K562 (cell line): ENCODE data around the gene TTLL9. TPM values are rescaled to one million over a fixed set of nuclear protein-coding genes. Genes with fewer than 3 reads are reported as not detected.

Experiments used
- ARNT ChIP-seq, 2 experiments: fragments of 450-650 bp; IDR thresholded peaks; 2 replicates each; pipeline ENCODE4 v1.6.1; 2016; ENCODE audit warnings: mild to moderate bottlenecking in 1 of 2
- CBFB ChIP-seq: sonication (generic); formaldehyde crosslinking; IDR thresholded peaks from 2 replicates; pipeline ENCODE4 v1.4.0; 2020; ENCODE audit warnings: mild to moderate bottlenecking, missing genetic modification reagents
- CC2D1A ChIP-seq: fragments of 450-650 bp; IDR thresholded peaks from 2 replicates; pipeline ENCODE4 v1.6.1; 2017; ENCODE audit warnings: mild to moderate bottlenecking
- ETV1 ChIP-seq: fragments of 450-650 bp; conservative IDR thresholded peaks from 2 replicates; pipeline ENCODE4 v1.6.1; 2016; ENCODE audit warnings: missing genetic modification characterization, control low read depth, low read depth, missing compliant biosample characterization
- GABPB1 ChIP-seq: sonication (generic); formaldehyde crosslinking; IDR thresholded peaks from 2 replicates; pipeline ENCODE4 v1.8.0; 2022; ENCODE audit warnings: mild to moderate bottlenecking, missing genetic modification reagents
- JUN ChIP-seq, 2 experiments: sonication (generic) in 1 of 2; formaldehyde crosslinking in 1 of 2; IDR thresholded peaks; 2 replicates each; pipeline versions ENCODE4 v1.6.1 to v1.8.0; 2012 to 2022; ENCODE audit warnings: borderline replicate concordance in 2 of 2, mild to moderate bottlenecking in 2 of 2, improper control_type of control experiment in 1 of 2, low read depth in 1 of 2, low read length in 1 of 2, missing genetic modification reagents in 1 of 2
- NKRF ChIP-seq: fragments of 450-650 bp; IDR thresholded peaks from 2 replicates; pipeline ENCODE4 v1.6.1; 2016; ENCODE audit warnings: borderline replicate concordance
- PCBP1 ChIP-seq: fragments of 200-400 bp; formaldehyde crosslinking; IDR thresholded peaks from 2 replicates; pipeline ENCODE4 v1.6.1; 2018; ENCODE audit warnings: mild to moderate bottlenecking, low read depth, low read length; ENCODE audit not compliant: poor library complexity, severe bottlenecking
- PCBP2 ChIP-seq: fragments of 200-400 bp; formaldehyde crosslinking; IDR thresholded peaks from 2 replicates; pipeline ENCODE4 v1.6.1; 2018; ENCODE audit warnings: low read length, low read depth, mild to moderate bottlenecking, moderate library complexity; ENCODE audit not compliant: poor library complexity, severe bottlenecking
- RCOR1 ChIP-seq, 2 experiments: IDR thresholded peaks; 2 replicates each; pipeline ENCODE4 v1.6.1; 2012; ENCODE audit warnings: low read depth in 2 of 2, low read length in 2 of 2, borderline replicate concordance in 1 of 2, improper control_type of control experiment in 1 of 2
- TAF9B ChIP-seq: fragments of 450-650 bp; IDR thresholded peaks from 2 replicates; pipeline ENCODE4 v1.6.1; 2018; ENCODE audit warnings: mild to moderate bottlenecking; ENCODE audit not compliant: partially characterized antibody
- TSC22D4 ChIP-seq: fragments of 450-650 bp; IDR thresholded peaks from 2 replicates; pipeline ENCODE4 v1.6.1; 2016; ENCODE audit warnings: missing genetic modification characterization, missing biosample characterization, control low read depth
- ZC3H4 ChIP-seq: sonication (generic); formaldehyde crosslinking; IDR thresholded peaks from 2 replicates; pipeline ENCODE4 v1.9.0; 2021; ENCODE audit warnings: missing genetic modification reagents, borderline replicate concordance
- ZNF316 ChIP-seq: fragments of 450-650 bp; IDR thresholded peaks from 2 replicates; pipeline ENCODE4 v1.6.1; 2016
- polyA plus RNA-seq, 8 experiments: library from polyadenylated mRNA; depleted of rRNA in 4 of 8; stranded (reverse) in 5 of 8; unstranded in 3 of 8; fragments of >200 nt; fragmentation: Nextera tagmentation in 2 of 8; fragmentation: Illumina TruSeq in 1 of 8; extraction: Ambion mirVana in 2 of 8; extraction: Trizol in 1 of 8; gene quantifications; 2 replicates each; pipeline versions ENCODE4 v1.2.1 to v1.2.3, GENCODE V29; 2011 to 2014; ENCODE audit warnings: inconsistent platforms in 1 of 8, missing spikeins in 1 of 8
- total RNA-seq, 7 experiments: library from RNA; depleted of rRNA in 6 of 7; stranded (reverse); fragments of >200 nt in 6 of 7; fragmentation: Illumina TruSeq in 2 of 7; extraction: Trizol in 2 of 7; gene quantifications; 2 replicates each; pipeline versions ENCODE4 v1.2.1 to v1.2.3, GENCODE V29; 2011 to 2021; ENCODE audit warnings: low replicate concordance in 1 of 7
- TF ChIP-seq, protein P1 (sequence below): sonication (generic); formaldehyde crosslinking; IDR thresholded peaks from 2 replicates; pipeline ENCODE4 v1.9.0; 2022; ENCODE audit warnings: mild to moderate bottlenecking, missing genetic modification reagents

TTLL9 gene
- total and polyA plus RNA-seq, 9 of the 15 experiments (the other 6 are each of a cell fraction or from before 2014, with no cell fraction given), result 0.06 to 0.07 TPM; not detected in 7

DNA sequence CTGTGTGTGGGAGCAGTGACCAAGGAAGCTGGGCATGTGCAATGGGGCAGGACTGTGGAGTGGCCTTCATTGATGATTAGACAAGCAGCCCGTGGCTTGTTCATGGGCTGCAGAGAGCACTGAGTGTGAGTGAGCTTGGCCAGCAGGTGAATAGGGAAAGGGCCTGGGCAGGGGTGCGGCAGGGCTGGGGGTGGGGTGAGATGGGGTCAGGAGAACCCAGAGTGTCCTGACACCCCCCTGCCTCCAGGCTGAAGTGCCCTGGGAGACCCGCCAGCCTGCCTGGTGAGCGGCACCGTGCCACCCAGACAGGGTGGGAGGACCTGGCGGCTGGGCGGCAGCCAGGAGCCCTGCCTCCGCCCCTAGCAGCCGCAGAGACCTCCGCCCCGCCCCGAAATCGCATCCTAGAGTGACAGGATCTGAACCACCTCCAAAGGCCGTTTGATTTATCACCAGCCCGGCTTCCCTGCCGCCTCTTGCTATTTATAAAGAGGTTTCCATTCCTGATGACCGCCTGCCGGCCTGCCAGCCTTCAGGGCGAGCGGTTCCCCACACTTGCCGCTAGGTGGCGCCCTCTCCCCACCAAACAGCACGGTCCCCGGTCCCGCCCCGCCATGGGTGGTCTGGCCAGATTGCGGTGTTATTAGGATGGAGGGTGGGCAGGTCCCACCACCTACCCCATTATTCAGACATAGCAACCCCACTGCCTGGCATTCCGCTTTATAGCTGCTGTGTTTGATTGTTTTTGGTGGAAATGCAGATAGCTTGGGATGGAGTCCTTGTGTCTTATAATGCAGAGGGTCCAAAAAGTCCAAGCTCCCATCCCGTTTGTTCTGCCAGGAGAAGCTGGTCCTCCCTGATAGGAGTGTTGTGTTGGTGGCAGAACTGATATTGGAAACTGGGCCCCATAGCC is 47.8 kb upstream of the TTLL9 start (continued):
- TF ChIP-seq PCBP2, result no peak
- no peak for TF ChIP-seq ZC3H4
- TF ChIP-seq NKRF, result no peak
- peak; percentile 71 for TF ChIP-seq CC2D1A
- no peak for TF ChIP-seq ETV1 (tag)
- no peak for TF ChIP-seq ZNF316
- no peak for TF ChIP-seq TSC22D4
- TF ChIP-seq RCOR1 (IDR thresholded peaks at IDR 0.05; ENCODE audit: borderline replicate concordance in 1 of 2, low read depth in 2 of 2, low read length in 2 of 2), result peak in 1 of 2 experiments; percentile 71; a peak in 2 of 4 replicates
- peak; percentile 32 for TF ChIP-seq PCBP1
- TF ChIP-seq JUN (IDR thresholded peaks at IDR 0.05; ENCODE audit: borderline replicate concordance, low read depth, low read length), result 0 out of 2 replicates have a peak, but pooled peaks have one; percentile 30
- no peak for TF ChIP-seq JUN (CRISPR knock-in tag; IDR thresholded peaks at IDR 0.05; ENCODE audit: borderline replicate concordance)
- no peak for TF ChIP-seq TAF9B
- TF ChIP-seq CBFB (CRISPR knock-in tag), result peak; percentile 15; the same call in 1 of the 2 replicates
- TF ChIP-seq ARNT (IDR thresholded peaks at IDR 0.05), result no peak
- TF ChIP-seq GABPB1 (CRISPR knock-in tag), result no peak
- TF ChIP-seq, protein P1, sequence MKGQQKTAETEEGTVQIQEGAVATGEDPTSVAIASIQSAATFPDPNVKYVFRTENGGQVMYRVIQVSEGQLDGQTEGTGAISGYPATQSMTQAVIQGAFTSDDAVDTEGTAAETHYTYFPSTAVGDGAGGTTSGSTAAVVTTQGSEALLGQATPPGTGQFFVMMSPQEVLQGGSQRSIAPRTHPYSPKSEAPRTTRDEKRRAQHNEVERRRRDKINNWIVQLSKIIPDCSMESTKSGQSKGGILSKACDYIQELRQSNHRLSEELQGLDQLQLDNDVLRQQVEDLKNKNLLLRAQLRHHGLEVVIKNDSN (CRISPR knock-in tag), result no peak
